NCI-H128 (cell line): ENCODE measurements around the gene ACOT4.
"Not testable (repeated sequence)": the region's sequence is repeated elsewhere in the genome, so short reads cannot be mapped to it uniquely, and the experiment has no call there.

Source experiments
- DNase-seq: peaks from one replicate; lab custom pipeline; 2025; ENCODE audit not compliant: unreplicated experiment; lab: John Stamatoyannopoulos, UW

ACOT4 gene

GRCh38 chr14:73576391-73576790, 15.3 kb upstream of the ACOT4 start:
- no peak for DNase-seq

- not testable (repeated sequence) for DNase-seq
Observed at GRCh38 chr14:73577214-73577613, 14.5 kb upstream of the ACOT4 start.

- DNase-seq = not testable (repeated sequence)
Observed at GRCh38 chr14:73582102-73582979, 9.3 kb upstream of the ACOT4 start.

- DNase-seq = no peak
Observed at GRCh38 chr14:73588695-73589094, 3.0 kb upstream of the ACOT4 start.

GRCh38 chr14:73589116-73589515, 2.6 kb upstream of the ACOT4 start:
- no peak for DNase-seq

GRCh38 chr14:73590673-73591004, 1.0 kb upstream of the ACOT4 start:
- DNase-seq = not testable (repeated sequence)

GRCh38 chr14:73594491-73594890, 2.8 kb downstream of the ACOT4 start:
- DNase-seq = no peak

GRCh38 chr14:73599499-73599898, 7.8 kb downstream of the ACOT4 start:
- no peak for DNase-seq

- no peak for DNase-seq
Observed at GRCh38 chr14:73602994-73603393, 11.3 kb downstream of the ACOT4 start.

GRCh38 chr14:73606271-73606670, 14.6 kb downstream of the ACOT4 start:
- no peak for DNase-seq

GRCh38 chr14:73607241-73607640, 15.6 kb downstream of the ACOT4 start:
- no peak for DNase-seq

- no peak for DNase-seq
Observed at GRCh38 chr14:73610687-73611086, 19.0 kb downstream of the ACOT4 start.

GRCh38 chr14:73612339-73613045, 20.8 kb downstream of the ACOT4 start, which contains the start of gene ACOT6:
Gene ACOT6 (plus strand): TSS chr14:73612517. CDS start chr14:73612572, 55 bp downstream.
- peak; percentile 27 for DNase-seq

GRCh38 chr14:73613046-73613383, 21.3 kb downstream of the ACOT4 start:
- DNase-seq = no peak

GRCh38 chr14:73613419-73613963, 21.8 kb downstream of the ACOT4 start:
- no peak for DNase-seq

- DNase-seq = no peak
Observed at GRCh38 chr14:73616831-73617230, 25.2 kb downstream of the ACOT4 start.

- DNase-seq = no peak
Observed at GRCh38 chr14:73619524-73619923, 27.9 kb downstream of the ACOT4 start.

- no peak for DNase-seq
Observed at GRCh38 chr14:73620268-73620667, 28.6 kb downstream of the ACOT4 start.

- DNase-seq = no peak
Observed at GRCh38 chr14:73623504-73624054, 31.9 kb downstream of the ACOT4 start.

GRCh38 chr14:73625706-73626105, 34.0 kb downstream of the ACOT4 start:
- DNase-seq = no peak

GRCh38 chr14:73627151-73627558, 35.5 kb downstream of the ACOT4 start:
- no peak for DNase-seq
